ENCODE results near the gene ACTR3C.
"Not testable (repeated sequence)": the region's sequence is repeated elsewhere in the genome, so short reads cannot be mapped to it uniquely, and the experiment has no call there.

GRCh38 chr7:150312649-150313366 lies 10.5 kb downstream of the ACTR3C start:
- TF ChIP-seq, protein P1, sequence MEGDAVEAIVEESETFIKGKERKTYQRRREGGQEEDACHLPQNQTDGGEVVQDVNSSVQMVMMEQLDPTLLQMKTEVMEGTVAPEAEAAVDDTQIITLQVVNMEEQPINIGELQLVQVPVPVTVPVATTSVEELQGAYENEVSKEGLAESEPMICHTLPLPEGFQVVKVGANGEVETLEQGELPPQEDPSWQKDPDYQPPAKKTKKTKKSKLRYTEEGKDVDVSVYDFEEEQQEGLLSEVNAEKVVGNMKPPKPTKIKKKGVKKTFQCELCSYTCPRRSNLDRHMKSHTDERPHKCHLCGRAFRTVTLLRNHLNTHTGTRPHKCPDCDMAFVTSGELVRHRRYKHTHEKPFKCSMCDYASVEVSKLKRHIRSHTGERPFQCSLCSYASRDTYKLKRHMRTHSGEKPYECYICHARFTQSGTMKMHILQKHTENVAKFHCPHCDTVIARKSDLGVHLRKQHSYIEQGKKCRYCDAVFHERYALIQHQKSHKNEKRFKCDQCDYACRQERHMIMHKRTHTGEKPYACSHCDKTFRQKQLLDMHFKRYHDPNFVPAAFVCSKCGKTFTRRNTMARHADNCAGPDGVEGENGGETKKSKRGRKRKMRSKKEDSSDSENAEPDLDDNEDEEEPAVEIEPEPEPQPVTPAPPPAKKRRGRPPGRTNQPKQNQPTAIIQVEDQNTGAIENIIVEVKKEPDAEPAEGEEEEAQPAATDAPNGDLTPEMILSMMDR (IDR thresholded peaks at IDR 0.05), result not testable (repeated sequence)
- not testable (repeated sequence) for TF ChIP-seq POLR2A (IDR thresholded peaks at IDR 0.05)
